ENCODE measurements around the gene YDJC. TPM values are rescaled to one million over a fixed set of nuclear protein-coding genes. Genes with fewer than 3 reads are reported as not detected.

Gene YDJC
- total and polyA plus RNA-seq, 9 of the 15 experiments (the other 6 are each of a cell fraction or from before 2014, with no cell fraction given), result 13.5 to 871 (median 164) TPM

DNA sequence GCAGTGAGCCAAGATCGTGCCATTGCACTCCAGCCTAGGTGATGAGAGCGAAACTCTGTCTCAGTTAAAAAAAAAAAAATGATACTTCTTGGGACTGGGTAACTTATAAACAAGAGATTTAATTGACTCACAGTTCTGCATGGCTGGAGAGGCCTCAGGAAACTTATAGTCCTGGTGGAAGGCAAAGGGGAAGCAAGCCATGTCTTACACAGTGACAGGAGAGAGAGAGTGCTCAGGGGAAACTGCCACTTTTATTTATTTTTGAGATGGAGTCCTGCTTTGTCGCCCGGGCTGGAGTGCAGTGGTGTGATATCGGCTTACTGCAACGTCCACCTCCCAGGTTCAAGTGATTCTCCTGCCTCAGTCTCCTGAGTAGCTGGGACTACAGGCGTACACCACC lies 20.5 kb upstream of the YDJC start:
- H2AFZ ChIP-seq (ENCODE audit: low read depth, low read length), result no peak overlapping the region
- in situ Hi-C loops (cut with MboI) (loop anchor here (25.0 kb wide), 1 partner anchor 1313 kb away; no protein-coding TSS in a partner anchor), intact Hi-C loops (cut with micrococcal nuclease) (loop anchor here (10.0 kb wide), 1 partner anchor 795 kb away; the partner anchor contains the start of genes PI4KA and SNAP29)
- H3K9me3 ChIP-seq (replicated peaks; ENCODE audit: control insufficient read depth, insufficient read depth, low read depth, low read length), result no peaks in the 10 kb centered on the region
- no peak for FAIRE-seq
- WGBS (ENCODE audit: insufficient coverage, low coverage, missing lambda C conversion rate), result 48% methylated on average over 7 of the region's 7 CpGs
- 0 out of 3 replicates have a peak overlapping the region, but pooled peaks have one; percentile 0 for H3K27ac ChIP-seq (ENCODE audit: extremely low read depth, low read depth, low read length)
- peaks cover 66% of the 10 kb centered on the region for H3K36me3 ChIP-seq (ENCODE audit: control insufficient read depth, insufficient read depth, low read length)
- H3K9me1 ChIP-seq (ENCODE audit: control insufficient read depth, insufficient read depth, low read length), result peaks cover 18% of the 10 kb centered on the region
- DNase-seq (ENCODE audit: extremely low read depth in 1 of 4, low spot score in 3 of 4), result peak in 1 of 4 experiments; percentile 54
- 0 out of 2 replicates have a peak, but pooled peaks have one; percentile 20 for TF ChIP-seq MXI1 (IDR thresholded peaks at IDR 0.05; ENCODE audit: low read depth, low read length)
- TF ChIP-seq, protein P1, sequence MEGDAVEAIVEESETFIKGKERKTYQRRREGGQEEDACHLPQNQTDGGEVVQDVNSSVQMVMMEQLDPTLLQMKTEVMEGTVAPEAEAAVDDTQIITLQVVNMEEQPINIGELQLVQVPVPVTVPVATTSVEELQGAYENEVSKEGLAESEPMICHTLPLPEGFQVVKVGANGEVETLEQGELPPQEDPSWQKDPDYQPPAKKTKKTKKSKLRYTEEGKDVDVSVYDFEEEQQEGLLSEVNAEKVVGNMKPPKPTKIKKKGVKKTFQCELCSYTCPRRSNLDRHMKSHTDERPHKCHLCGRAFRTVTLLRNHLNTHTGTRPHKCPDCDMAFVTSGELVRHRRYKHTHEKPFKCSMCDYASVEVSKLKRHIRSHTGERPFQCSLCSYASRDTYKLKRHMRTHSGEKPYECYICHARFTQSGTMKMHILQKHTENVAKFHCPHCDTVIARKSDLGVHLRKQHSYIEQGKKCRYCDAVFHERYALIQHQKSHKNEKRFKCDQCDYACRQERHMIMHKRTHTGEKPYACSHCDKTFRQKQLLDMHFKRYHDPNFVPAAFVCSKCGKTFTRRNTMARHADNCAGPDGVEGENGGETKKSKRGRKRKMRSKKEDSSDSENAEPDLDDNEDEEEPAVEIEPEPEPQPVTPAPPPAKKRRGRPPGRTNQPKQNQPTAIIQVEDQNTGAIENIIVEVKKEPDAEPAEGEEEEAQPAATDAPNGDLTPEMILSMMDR (IDR thresholded peaks at IDR 0.05 in 2 of 3, conservative IDR thresholded peaks at IDR 0.05 in 1 of 3; ENCODE audit: insufficient read depth in 2 of 3, low read depth in 1 of 3, low read length in 3 of 3), result 0 out of 6 replicates have a peak, but pooled peaks of 1 of the 3 experiments have one; percentile 5
- peak; percentile 30; the same call in 1 of the 2 replicates for TF ChIP-seq CHD2 (IDR thresholded peaks at IDR 0.05; ENCODE audit: low read depth, low read length)
- TF ChIP-seq, protein P2, sequence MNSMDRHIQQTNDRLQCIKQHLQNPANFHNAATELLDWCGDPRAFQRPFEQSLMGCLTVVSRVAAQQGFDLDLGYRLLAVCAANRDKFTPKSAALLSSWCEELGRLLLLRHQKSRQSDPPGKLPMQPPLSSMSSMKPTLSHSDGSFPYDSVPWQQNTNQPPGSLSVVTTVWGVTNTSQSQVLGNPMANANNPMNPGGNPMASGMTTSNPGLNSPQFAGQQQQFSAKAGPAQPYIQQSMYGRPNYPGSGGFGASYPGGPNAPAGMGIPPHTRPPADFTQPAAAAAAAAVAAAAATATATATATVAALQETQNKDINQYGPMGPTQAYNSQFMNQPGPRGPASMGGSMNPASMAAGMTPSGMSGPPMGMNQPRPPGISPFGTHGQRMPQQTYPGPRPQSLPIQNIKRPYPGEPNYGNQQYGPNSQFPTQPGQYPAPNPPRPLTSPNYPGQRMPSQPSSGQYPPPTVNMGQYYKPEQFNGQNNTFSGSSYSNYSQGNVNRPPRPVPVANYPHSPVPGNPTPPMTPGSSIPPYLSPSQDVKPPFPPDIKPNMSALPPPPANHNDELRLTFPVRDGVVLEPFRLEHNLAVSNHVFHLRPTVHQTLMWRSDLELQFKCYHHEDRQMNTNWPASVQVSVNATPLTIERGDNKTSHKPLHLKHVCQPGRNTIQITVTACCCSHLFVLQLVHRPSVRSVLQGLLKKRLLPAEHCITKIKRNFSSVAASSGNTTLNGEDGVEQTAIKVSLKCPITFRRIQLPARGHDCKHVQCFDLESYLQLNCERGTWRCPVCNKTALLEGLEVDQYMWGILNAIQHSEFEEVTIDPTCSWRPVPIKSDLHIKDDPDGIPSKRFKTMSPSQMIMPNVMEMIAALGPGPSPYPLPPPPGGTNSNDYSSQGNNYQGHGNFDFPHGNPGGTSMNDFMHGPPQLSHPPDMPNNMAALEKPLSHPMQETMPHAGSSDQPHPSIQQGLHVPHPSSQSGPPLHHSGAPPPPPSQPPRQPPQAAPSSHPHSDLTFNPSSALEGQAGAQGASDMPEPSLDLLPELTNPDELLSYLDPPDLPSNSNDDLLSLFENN (IDR thresholded peaks at IDR 0.05; ENCODE audit: low read depth in 2 of 2, low read length in 2 of 2), result 0 out of 4 replicates have a peak, but pooled peaks of 1 of the 2 experiments have one; percentile 18
- TF ChIP-seq, protein P3, sequence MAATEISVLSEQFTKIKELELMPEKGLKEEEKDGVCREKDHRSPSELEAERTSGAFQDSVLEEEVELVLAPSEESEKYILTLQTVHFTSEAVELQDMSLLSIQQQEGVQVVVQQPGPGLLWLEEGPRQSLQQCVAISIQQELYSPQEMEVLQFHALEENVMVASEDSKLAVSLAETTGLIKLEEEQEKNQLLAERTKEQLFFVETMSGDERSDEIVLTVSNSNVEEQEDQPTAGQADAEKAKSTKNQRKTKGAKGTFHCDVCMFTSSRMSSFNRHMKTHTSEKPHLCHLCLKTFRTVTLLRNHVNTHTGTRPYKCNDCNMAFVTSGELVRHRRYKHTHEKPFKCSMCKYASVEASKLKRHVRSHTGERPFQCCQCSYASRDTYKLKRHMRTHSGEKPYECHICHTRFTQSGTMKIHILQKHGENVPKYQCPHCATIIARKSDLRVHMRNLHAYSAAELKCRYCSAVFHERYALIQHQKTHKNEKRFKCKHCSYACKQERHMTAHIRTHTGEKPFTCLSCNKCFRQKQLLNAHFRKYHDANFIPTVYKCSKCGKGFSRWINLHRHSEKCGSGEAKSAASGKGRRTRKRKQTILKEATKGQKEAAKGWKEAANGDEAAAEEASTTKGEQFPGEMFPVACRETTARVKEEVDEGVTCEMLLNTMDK (IDR thresholded peaks at IDR 0.05; ENCODE audit: borderline replicate concordance, insufficient read depth, low read depth, low read length, poor library complexity, severe bottlenecking), result no peak
- peak in 1 of 2 experiments; percentile 25; a peak in 1 of 4 replicates for TF ChIP-seq SIN3A (IDR thresholded peaks at IDR 0.05; ENCODE audit: borderline replicate concordance in 2 of 2, control insufficient read depth in 1 of 2, low read depth in 2 of 2, low read length in 2 of 2)
- peak in 1 of 2 experiments; percentile 43; a peak in 1 of 4 replicates for TF ChIP-seq TBL1XR1 (IDR thresholded peaks at IDR 0.05; ENCODE audit: low read length in 2 of 2)
- 0 out of 2 replicates have a peak, but pooled peaks have one; percentile 12 for TF ChIP-seq EP300 (IDR thresholded peaks at IDR 0.05; ENCODE audit: low read length)
- TF ChIP-seq, protein P4, sequence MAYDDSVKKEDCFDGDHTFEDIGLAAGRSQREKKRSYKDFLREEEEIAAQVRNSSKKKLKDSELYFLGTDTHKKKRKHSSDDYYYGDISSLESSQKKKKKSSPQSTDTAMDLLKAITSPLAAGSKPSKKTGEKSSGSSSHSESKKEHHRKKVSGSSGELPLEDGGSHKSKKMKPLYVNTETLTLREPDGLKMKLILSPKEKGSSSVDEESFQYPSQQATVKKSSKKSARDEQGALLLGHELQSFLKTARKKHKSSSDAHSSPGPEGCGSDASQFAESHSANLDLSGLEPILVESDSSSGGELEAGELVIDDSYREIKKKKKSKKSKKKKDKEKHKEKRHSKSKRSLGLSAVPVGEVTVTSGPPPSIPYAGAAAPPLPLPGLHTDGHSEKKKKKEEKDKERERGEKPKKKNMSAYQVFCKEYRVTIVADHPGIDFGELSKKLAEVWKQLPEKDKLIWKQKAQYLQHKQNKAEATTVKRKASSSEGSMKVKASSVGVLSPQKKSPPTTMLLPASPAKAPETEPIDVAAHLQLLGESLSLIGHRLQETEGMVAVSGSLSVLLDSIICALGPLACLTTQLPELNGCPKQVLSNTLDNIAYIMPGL (CRISPR knock-in tag; IDR thresholded peaks at IDR 0.05), result 0 out of 2 replicates have a peak, but pooled peaks have one; percentile 53
- TF ChIP-seq ZNF274 (IDR thresholded peaks at IDR 0.05; ENCODE audit: borderline replicate concordance, low read depth, low read length), result no peak
- ChIA-PET POLR2A (interaction anchor here (1.6 to 75.5 kb wide), 4 partner anchors 9 to 82 kb away, joined by 8 to 4622 read pairs (median 96); partner anchors contain the start of genes CCDC116, PPIL2, SDF2L1 and YDJC), CTCF (ENCODE audit: low intra/inter-chr PET ratio) (interaction anchor here (1.0 kb wide), 1 partner anchor 79 kb away, joined by 3 read pairs; no protein-coding TSS in a partner anchor)
- H3K4me2 ChIP-seq (ENCODE audit: insufficient read depth, low read length), result no peak overlapping the region
- H3K4me3 ChIP-seq, result no peak overlapping the region
- peak overlapping the region in 1 of 2 experiments; percentile 1; a peak in 1 of 4 replicates for H3K9ac ChIP-seq (ENCODE audit: insufficient read depth in 1 of 2, low read depth in 2 of 2, low read length in 2 of 2)
- no peaks in the 10 kb centered on the region for H3K27me3 ChIP-seq (ENCODE audit: control insufficient read depth in 2 of 2, insufficient read depth in 2 of 2, low read length in 2 of 2)
- peaks cover 19% of the 10 kb centered on the region for H4K20me1 ChIP-seq (replicated peaks; ENCODE audit: control insufficient read depth, insufficient read depth, low read length)
- ATAC-seq, result no peak
- peaks cover 29 to 39% of the 10 kb centered on the region in 2 experiments for H3K4me1 ChIP-seq (replicated peaks in 1 of 2; ENCODE audit: control insufficient read depth in 2 of 2, insufficient read depth in 2 of 2, low read length in 2 of 2)
- peaks cover 27% of the 10 kb centered on the region for H3K79me2 ChIP-seq (ENCODE audit: control insufficient read depth, insufficient read depth, low read length)
- no TSS peak for BruUV-seq (replicated peaks)

Data from K562 (cell line).